HG02678 (cell line): Measurements from ENCODE around the gene ANKRD28.

Source experiments
- ATAC-seq: cut with Tn5 transposase; IDR thresholded peaks from one replicate; pipeline ENCODE4 v1.9.1; 2021; ENCODE audit warnings: mild to moderate bottlenecking, moderate library complexity; ENCODE audit not compliant: unreplicated experiment

ANKRD28 gene

GRCh38 chr3:15804553-15805095, 6.8 kb upstream of the ANKRD28 start:
- ATAC-seq: peak; percentile 58

GRCh38 chr3:15803921-15804320, 6.1 kb upstream of the ANKRD28 start:
- ATAC-seq: no peak

- ATAC-seq: no peak
Measured at GRCh38 chr3:15801298-15801697, 3.5 kb upstream of the ANKRD28 start.

- ATAC-seq: no peak
Measured at GRCh38 chr3:15800780-15801179, 3.0 kb upstream of the ANKRD28 start.

- ATAC-seq: no peak
Measured at GRCh38 chr3:15800327-15800726, 2.5 kb upstream of the ANKRD28 start.

GRCh38 chr3:15798533-15799245, 910 bp upstream of the ANKRD28 start:
- ATAC-seq: no peak

- no peak for ATAC-seq
Measured at GRCh38 chr3:15796771-15797641, 773 bp downstream of the ANKRD28 start.

GRCh38 chr3:15796331-15796730, 1.4 kb downstream of the ANKRD28 start:
- ATAC-seq: no peak

GRCh38 chr3:15795651-15796308, 2.0 kb downstream of the ANKRD28 start:
- no peak for ATAC-seq

GRCh38 chr3:15794842-15795650, 2.7 kb downstream of the ANKRD28 start:
- no peak for ATAC-seq

GRCh38 chr3:15794303-15794771, 3.4 kb downstream of the ANKRD28 start:
- ATAC-seq: no peak

GRCh38 chr3:15791525-15791924, 6.3 kb downstream of the ANKRD28 start:
- no peak for ATAC-seq

GRCh38 chr3:15787941-15788340, 9.8 kb downstream of the ANKRD28 start:
- no peak for ATAC-seq

GRCh38 chr3:15787526-15787925, 10.3 kb downstream of the ANKRD28 start:
- ATAC-seq: no peak

- ATAC-seq: no peak
Measured at GRCh38 chr3:15783361-15783969, 14.3 kb downstream of the ANKRD28 start.

GRCh38 chr3:15782429-15782828, 15.3 kb downstream of the ANKRD28 start:
- ATAC-seq: no peak

GRCh38 chr3:15781637-15782402, 16.0 kb downstream of the ANKRD28 start:
- no peak for ATAC-seq

- ATAC-seq: no peak
Measured at GRCh38 chr3:15781131-15781530, 16.6 kb downstream of the ANKRD28 start.

- no peak for ATAC-seq
Measured at GRCh38 chr3:15779111-15779510, 18.7 kb downstream of the ANKRD28 start.
